ENCODE results near the gene RHEX. TPM values are rescaled to one million over a fixed set of nuclear protein-coding genes. Genes with fewer than 3 reads are reported as not detected.

RHEX gene
- total RNA-seq, 2 donors from 2014 or later = 3.9 TPM; not detected in 1

GRCh38 chr1:206116191-206116872, 63.4 kb downstream of the RHEX start:
- H3K4me1 ChIP-seq (replicated peaks) = peaks cover 6% of the 10 kb centered on the region
- H3K4me3 ChIP-seq = no peak overlapping the region
- no peak for TF ChIP-seq CTCF (IDR thresholded peaks at IDR 0.05)
- TF ChIP-seq POLR2AphosphoS5 (IDR thresholded peaks at IDR 0.05) = no peak
- no peak for TF ChIP-seq POLR2A (IDR thresholded peaks at IDR 0.05)
- no peaks in the 10 kb centered on the region for H3K9me3 ChIP-seq
- H3K36me3 ChIP-seq = no peaks in the 10 kb centered on the region
- 92% methylated on average over 24 of the region's 25 CpGs for WGBS
- no peaks in the 10 kb centered on the region for H3K27me3 ChIP-seq (replicated peaks; ENCODE audit: insufficient read depth)
- intact Hi-C loops (cut with DNase I) = no loop called here
- no peak overlapping the region for H3K27ac ChIP-seq
- no peak for DNase-seq (ENCODE audit: low spot score)

GRCh38 chr1:206116873-206117150, 63.8 kb downstream of the RHEX start:
- no peak for DNase-seq (ENCODE audit: low spot score)
- Histone ChIP-seq H3K9me3 (no peaks in the 10 kb centered on the region), H3K36me3 (no peaks in the 10 kb centered on the region), H3K27ac (no peak overlapping the region), H3K4me1 (replicated peaks) (peaks cover 6% of the 10 kb centered on the region), H3K27me3 (replicated peaks; ENCODE audit: insufficient read depth) (no peaks in the 10 kb centered on the region), H3K4me3 (peak overlapping the region in 1 of 2 donors; percentile 28)
- 20% methylated on average over 5 of the region's 5 CpGs for WGBS
- intact Hi-C loops (cut with DNase I) = no loop called here
- no peak for TF ChIP-seq POLR2AphosphoS5 (IDR thresholded peaks at IDR 0.05)
- no peak for TF ChIP-seq CTCF (IDR thresholded peaks at IDR 0.05)

GRCh38 chr1:206117151-206117948, 64.4 kb downstream of the RHEX start, which contains the start of gene AVPR1B:
Gene AVPR1B, minus strand, starts transcription at chr1:206117388. Its CDS starts 498 bp downstream, at chr1:206116890.
- no peaks in the 10 kb centered on the region for H3K9me3 ChIP-seq
- peak; percentile 28 for DNase-seq (ENCODE audit: low spot score)

GRCh38 chr1:206120406-206120805, 67.4 kb downstream of the RHEX start:
- no peak for DNase-seq (ENCODE audit: low spot score)
- no peaks in the 10 kb centered on the region for H3K36me3 ChIP-seq
- H3K4me3 ChIP-seq = no peak overlapping the region
- H3K27ac ChIP-seq = no peak overlapping the region
- no peaks in the 10 kb centered on the region for H3K9me3 ChIP-seq
- intact Hi-C loops (cut with DNase I) = no loop called here
- H3K27me3 ChIP-seq (replicated peaks; ENCODE audit: insufficient read depth) = no peaks in the 10 kb centered on the region
- peaks cover 6% of the 10 kb centered on the region for H3K4me1 ChIP-seq (replicated peaks)
- no peak for TF ChIP-seq POLR2AphosphoS5 (IDR thresholded peaks at IDR 0.05)
- no peak for TF ChIP-seq CTCF (IDR thresholded peaks at IDR 0.05)
- no peak for TF ChIP-seq POLR2A (IDR thresholded peaks at IDR 0.05)

More at GRCh38 chr1:206117151-206117948, 64.4 kb downstream of the RHEX start, which contains the start of gene AVPR1B:
- intact Hi-C loops (cut with DNase I) = no loop called here
- H3K27ac ChIP-seq = no peak within 1 kb of the TSS
- H3K4me1 ChIP-seq (replicated peaks) = peaks cover 6% of the 10 kb centered on the region
- WGBS = under 1% methylated on average over 38 of the region's 55 CpGs
- no peaks in the 10 kb centered on the region for H3K36me3 ChIP-seq
- H3K27me3 ChIP-seq (replicated peaks; ENCODE audit: insufficient read depth) = no peaks in the 10 kb centered on the region
- peak within 1 kb of the TSS; percentile 15 to 28 for H3K4me3 ChIP-seq
- TF ChIP-seq POLR2AphosphoS5 (IDR thresholded peaks at IDR 0.05) (no peak), CTCF (IDR thresholded peaks at IDR 0.05) (no peak), POLR2A (IDR thresholded peaks at IDR 0.05) (no peak)
